Prostate gland (tissue), 2 donors: ENCODE data around the gene CELF3. TPM values are rescaled to one million over a fixed set of nuclear protein-coding genes. Genes with fewer than 3 reads are reported as not detected.

Experiments
- DNase-seq: peaks from one replicate; pipeline ENCODE4 v3.0.0-alpha.2; 2019; ENCODE audit warnings: low spot score
- H3K27ac ChIP-seq, 2 donors: fragments of 200-600 bp; sonication (generic); 2 replicates each; pipeline ENCODE4 v1.5.1; 2017 to 2019
- H3K27me3 ChIP-seq: fragments of 200-600 bp; sonication (generic); replicated peaks from 2 replicates; pipeline ENCODE4 v1.5.1; 2019; ENCODE audit not compliant: insufficient read depth
- H3K36me3 ChIP-seq, 2 donors: fragments of 200-600 bp; sonication (generic); 1 replicate in 1 of 2; 2 replicates in 1 of 2; pipeline versions ENCODE4 v1.5.1 to v1.8.1; 2017 to 2019
- H3K4me1 ChIP-seq: fragments of 200-600 bp; sonication (generic); replicated peaks from 2 replicates; pipeline ENCODE4 v1.5.1; 2019
- H3K4me3 ChIP-seq, 2 donors: fragments of 200-600 bp; sonication (generic); 2 replicates each; pipeline ENCODE4 v1.5.1; 2017 to 2019
- H3K9me3 ChIP-seq: fragments of 200-600 bp; sonication (generic); 2 replicates; pipeline ENCODE4 v1.5.1; 2017
- CTCF ChIP-seq, 4 experiments: fragments of 200-600 bp in 2 of 4; fragments of 450-650 bp in 2 of 4; sonication (generic) in 2 of 4; IDR thresholded peaks; 1 replicate in 3 of 4; 2 replicates in 1 of 4; pipeline ENCODE4 v1.5.1; 2016 to 2019; ENCODE audit warnings: antibody characterized with exemption in 4 of 4, mild to moderate bottlenecking in 2 of 4, moderate library complexity in 2 of 4
- POLR2A ChIP-seq: fragments of 450-650 bp; IDR thresholded peaks from one replicate; pipeline ENCODE4 v1.6.1; 2016; ENCODE audit warnings: antibody characterized with exemption, mild to moderate bottlenecking
- POLR2AphosphoS5 ChIP-seq: sonication (generic); formaldehyde crosslinking; IDR thresholded peaks from one replicate; pipeline ENCODE4 v1.6.1; 2017; ENCODE audit warnings: antibody characterized with exemption
- WGBS: methylation state at CpG from one replicate; pipeline ENCODE4 v1.1.5; 2018; 5-methylcytosine and 5-hydroxymethylcytosine counted together
- intact Hi-C: fragments of 100-400 bp; cut with DNase I; formaldehyde crosslinking; loops from one replicate; pipeline ENCODE4 v1.14.2; 2022
- total RNA-seq, 2 donors: library from RNA; depleted of rRNA; stranded (reverse); fragments of >200 nt; gene quantifications; one replicate each; pipeline ENCODE4 v1.1.0, GENCODE V29; 2016

Gene CELF3
- total RNA-seq, 2 donors from 2014 or later = 0.34 TPM; not detected in 1

DNA sequence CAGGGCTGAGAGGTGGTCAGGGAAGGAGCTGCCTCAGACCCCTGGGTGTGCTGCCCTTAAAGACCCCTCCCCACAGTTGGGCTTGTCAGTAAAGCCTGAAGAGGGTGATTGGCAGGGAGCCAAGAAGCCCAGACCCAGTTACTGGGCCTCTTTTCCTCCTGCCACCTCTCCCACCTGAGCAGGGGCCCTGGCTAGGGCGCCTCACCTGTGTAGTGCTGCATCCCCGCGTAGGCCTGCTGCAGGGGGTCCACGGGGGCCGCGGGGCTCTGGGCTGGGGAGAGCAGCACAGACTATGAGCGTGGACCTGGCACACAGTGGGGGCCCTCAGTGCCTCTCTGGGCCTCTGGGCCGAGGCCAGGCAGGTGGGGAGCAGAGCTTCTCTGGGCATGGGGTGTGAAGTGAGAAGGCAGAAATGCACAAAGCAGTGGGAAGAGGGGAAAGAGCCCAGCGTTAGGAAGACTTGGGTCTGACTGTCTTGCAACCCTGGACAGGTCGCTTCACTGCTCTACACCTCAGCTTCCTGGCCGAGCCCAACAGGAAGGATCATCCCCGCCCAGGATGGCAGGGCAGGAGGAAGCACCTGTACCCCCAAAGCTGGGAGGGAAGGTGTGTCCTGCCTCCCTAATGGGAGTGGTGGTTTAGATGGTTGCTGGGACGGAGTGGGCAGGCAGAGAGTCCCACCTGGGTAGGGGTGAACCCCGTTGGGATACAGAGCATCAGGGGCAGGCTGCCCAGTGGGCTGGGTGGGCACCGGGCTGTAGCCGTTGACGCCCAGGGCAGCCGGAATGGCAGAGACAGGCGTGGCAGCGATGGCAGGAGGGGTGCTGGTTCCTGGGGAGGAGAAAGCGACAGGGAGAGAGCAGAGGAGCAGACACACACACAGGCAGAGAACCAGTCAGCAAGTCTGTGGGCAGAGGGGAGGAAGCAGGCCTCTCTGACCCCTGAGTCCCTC, 9.9 kb downstream of the CELF3 start:
- no peak overlapping the region for H3K27ac ChIP-seq
- WGBS = 67% methylated on average over 21 of the region's 21 CpGs
- no peaks in the 10 kb centered on the region for H3K36me3 ChIP-seq
- H3K27me3 ChIP-seq = no peaks in the 10 kb centered on the region
- H3K4me1 ChIP-seq = no peaks in the 10 kb centered on the region
- DNase-seq = no peak
- H3K9me3 ChIP-seq = no peaks in the 10 kb centered on the region
- no peak overlapping the region for H3K4me3 ChIP-seq
- intact Hi-C loops = no loop called here
- no peak for TF ChIP-seq POLR2A
- TF ChIP-seq POLR2AphosphoS5 = no peak
- TF ChIP-seq CTCF (IDR thresholded peaks at IDR 0.05) = no peak

GRCh38 chr1:151705753-151706463, 10.7 kb downstream of the CELF3 start:
- H3K4me1 ChIP-seq = no peaks in the 10 kb centered on the region
- no peaks in the 10 kb centered on the region for H3K36me3 ChIP-seq
- intact Hi-C loops = no loop called here
- DNase-seq = no peak
- no peak for TF ChIP-seq CTCF (IDR thresholded peaks at IDR 0.05)
- no peak for TF ChIP-seq POLR2AphosphoS5
- 49% methylated on average over 11 of the region's 11 CpGs for WGBS
- H3K4me3 ChIP-seq = no peak overlapping the region
- H3K9me3 ChIP-seq = no peaks in the 10 kb centered on the region
- no peak overlapping the region for H3K27ac ChIP-seq
- H3K27me3 ChIP-seq = no peaks in the 10 kb centered on the region

DNA sequence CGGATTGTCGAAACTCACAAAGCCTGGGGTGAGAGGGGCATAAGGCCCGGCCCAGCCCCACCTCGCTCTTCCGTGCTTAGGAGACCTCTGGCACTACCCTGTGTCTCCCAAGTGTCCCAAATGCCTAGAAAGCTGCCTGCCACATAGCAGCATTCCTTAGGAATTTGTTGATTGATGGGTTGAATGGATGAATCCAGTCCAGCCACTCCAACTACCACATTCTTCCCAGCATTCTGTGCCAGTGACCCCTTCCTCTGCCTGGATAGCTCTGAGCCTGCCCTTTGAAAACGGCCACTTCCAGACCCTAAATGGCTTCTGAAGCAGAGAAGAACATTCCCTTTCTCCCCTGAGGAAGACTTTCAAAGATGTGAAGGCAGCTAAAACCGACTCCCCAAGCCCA, 11.5 kb downstream of the CELF3 start:
- Histone ChIP-seq H3K36me3 (no peaks in the 10 kb centered on the region), H3K27ac (no peak overlapping the region), H3K4me1 (no peaks in the 10 kb centered on the region), H3K9me3 (no peaks in the 10 kb centered on the region), H3K27me3 (no peaks in the 10 kb centered on the region), H3K4me3 (no peak overlapping the region)
- WGBS = 87% methylated on average over 7 of the region's 7 CpGs
- no peak for TF ChIP-seq POLR2AphosphoS5
- TF ChIP-seq CTCF (IDR thresholded peaks at IDR 0.05) = no peak
- TF ChIP-seq POLR2A = no peak
- intact Hi-C loops = no loop called here
- no peak for DNase-seq

GRCh38 chr1:151704246-151704645, 12.4 kb downstream of the CELF3 start:
- H3K27ac ChIP-seq = no peak overlapping the region
- no peak for DNase-seq
- no peaks in the 10 kb centered on the region for H3K4me1 ChIP-seq
- no peak overlapping the region for H3K4me3 ChIP-seq
- intact Hi-C loops = no loop called here
- no peaks in the 10 kb centered on the region for H3K36me3 ChIP-seq
- no peaks in the 10 kb centered on the region for H3K9me3 ChIP-seq
- no peak for TF ChIP-seq POLR2A
- TF ChIP-seq POLR2AphosphoS5 = no peak
- no peak for TF ChIP-seq CTCF (IDR thresholded peaks at IDR 0.05)
- no peaks in the 10 kb centered on the region for H3K27me3 ChIP-seq
- WGBS = 72% methylated on average over 4 of the region's 4 CpGs
